Measurements from ENCODE around the gene ZNF32.

- TF ChIP-seq EZH2 (IDR thresholded peaks at IDR 0.05; ENCODE audit: borderline replicate concordance, low read depth, low read length, severe bottlenecking) (no peak), POLR2A (IDR thresholded peaks at IDR 0.05; ENCODE audit: low read depth, low read length) (no peak), GATA2 (IDR thresholded peaks at IDR 0.05; ENCODE audit: insufficient read depth, insufficient read length, low read depth, low read length) (no peak), POLR2AphosphoS5 (IDR thresholded peaks at IDR 0.05; ENCODE audit: insufficient read depth, low read depth, low read length) (no peak), CTCF (IDR thresholded peaks at IDR 0.05; ENCODE audit: extremely low read depth in 1 of 2, insufficient read depth in 1 of 2, low read depth in 1 of 2, low read length in 2 of 2) (no peak), MYC (IDR thresholded peaks at IDR 0.05; ENCODE audit: low read depth, low read length) (no peak), JUN (IDR thresholded peaks at IDR 0.05; ENCODE audit: borderline replicate concordance, insufficient read depth, insufficient read length, low read depth) (no peak), FOS (IDR thresholded peaks at IDR 0.05; ENCODE audit: borderline replicate concordance, insufficient read depth, low read length) (no peak)
- TF ChIP-seq, protein P1, sequence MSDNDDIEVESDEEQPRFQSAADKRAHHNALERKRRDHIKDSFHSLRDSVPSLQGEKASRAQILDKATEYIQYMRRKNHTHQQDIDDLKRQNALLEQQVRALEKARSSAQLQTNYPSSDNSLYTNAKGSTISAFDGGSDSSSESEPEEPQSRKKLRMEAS (IDR thresholded peaks at IDR 0.05; ENCODE audit: insufficient read depth, insufficient read length): no peak
Observed at GRCh38 chr10:43681220-43681619, 32.5 kb upstream of the ZNF32 start.
